Omental fat pad (tissue), 4 donors: Measurements from ENCODE around the gene LCLAT1. TPM values are rescaled to one million over a fixed set of nuclear protein-coding genes. Genes with fewer than 3 reads are reported as not detected.

Experiments used
- ATAC-seq: fragments of 150-250 bp; one replicate; pipeline ENCODE4 v1.9.1; 2016; ENCODE audit warnings: mild to moderate bottlenecking, moderate library complexity; ENCODE audit not compliant: low FRiP score
- DNase-seq: peaks from one replicate; pipeline ENCODE4 v3.0.0-alpha.2; 2019; ENCODE audit warnings: low spot score
- total RNA-seq, 4 donors: library from RNA; depleted of rRNA; stranded (reverse); fragments of >200 nt; gene quantifications; one replicate each; pipeline ENCODE4 v1.1.0, GENCODE V29; 2016
- TF ChIP-seq, protein P1 (sequence below), 3 donors: fragments of 450-650 bp; IDR thresholded peaks; one replicate each; pipeline ENCODE4 v1.5.1; 2016 to 2017; ENCODE audit warnings: antibody characterized with exemption in 3 of 3, mild to moderate bottlenecking in 3 of 3, moderate library complexity in 2 of 3

LCLAT1 gene
- total RNA-seq, 4 donors from 2014 or later, result 6.7 to 10.9 (median 8.7) TPM

DNA sequence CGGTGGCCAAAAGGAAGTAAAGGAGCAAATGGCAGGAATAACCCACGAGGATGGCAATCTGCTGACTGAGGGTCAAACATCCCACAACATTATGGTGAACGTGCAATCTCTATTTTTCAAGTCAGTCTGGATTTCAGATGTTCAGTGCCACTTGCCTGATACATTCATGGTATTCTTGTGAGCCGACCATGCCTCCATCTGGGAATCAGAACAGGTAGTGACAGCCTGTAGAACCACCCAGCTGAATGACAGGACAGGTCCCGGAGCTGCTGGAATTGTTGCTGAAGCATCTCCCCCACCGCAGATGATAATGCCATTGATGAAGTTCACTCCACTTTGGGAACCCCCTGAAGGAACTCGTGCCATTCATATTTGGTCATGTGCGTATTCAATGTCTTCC lies 237.0 kb downstream of the LCLAT1 start:
- TF ChIP-seq, protein P1, sequence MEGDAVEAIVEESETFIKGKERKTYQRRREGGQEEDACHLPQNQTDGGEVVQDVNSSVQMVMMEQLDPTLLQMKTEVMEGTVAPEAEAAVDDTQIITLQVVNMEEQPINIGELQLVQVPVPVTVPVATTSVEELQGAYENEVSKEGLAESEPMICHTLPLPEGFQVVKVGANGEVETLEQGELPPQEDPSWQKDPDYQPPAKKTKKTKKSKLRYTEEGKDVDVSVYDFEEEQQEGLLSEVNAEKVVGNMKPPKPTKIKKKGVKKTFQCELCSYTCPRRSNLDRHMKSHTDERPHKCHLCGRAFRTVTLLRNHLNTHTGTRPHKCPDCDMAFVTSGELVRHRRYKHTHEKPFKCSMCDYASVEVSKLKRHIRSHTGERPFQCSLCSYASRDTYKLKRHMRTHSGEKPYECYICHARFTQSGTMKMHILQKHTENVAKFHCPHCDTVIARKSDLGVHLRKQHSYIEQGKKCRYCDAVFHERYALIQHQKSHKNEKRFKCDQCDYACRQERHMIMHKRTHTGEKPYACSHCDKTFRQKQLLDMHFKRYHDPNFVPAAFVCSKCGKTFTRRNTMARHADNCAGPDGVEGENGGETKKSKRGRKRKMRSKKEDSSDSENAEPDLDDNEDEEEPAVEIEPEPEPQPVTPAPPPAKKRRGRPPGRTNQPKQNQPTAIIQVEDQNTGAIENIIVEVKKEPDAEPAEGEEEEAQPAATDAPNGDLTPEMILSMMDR (IDR thresholded peaks at IDR 0.05), result no peak
- ATAC-seq (no peak), DNase-seq (no peak)

DNA sequence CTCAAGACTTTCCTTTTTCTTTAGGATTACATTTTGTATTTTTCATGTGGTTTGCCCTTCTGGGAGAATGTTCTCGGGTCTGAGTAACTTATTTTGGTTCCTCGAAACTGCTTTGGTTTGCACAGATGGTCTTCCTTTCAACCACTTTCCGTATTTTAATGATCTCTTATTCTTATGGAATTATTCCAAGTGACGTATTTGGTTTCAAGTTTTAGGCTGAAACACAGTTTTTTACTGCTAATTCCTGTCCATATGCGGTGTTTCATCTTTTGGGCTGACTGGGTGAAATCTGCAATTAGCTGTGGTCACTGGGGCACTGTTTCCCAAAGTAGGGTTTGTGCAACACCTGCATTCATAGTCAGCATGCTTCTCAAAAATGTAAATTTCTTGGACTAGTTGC lies 237.5 kb downstream of the LCLAT1 start:
- ATAC-seq (no peak), DNase-seq (no peak)
- TF ChIP-seq, protein P1 (IDR thresholded peaks at IDR 0.05), result no peak

DNA sequence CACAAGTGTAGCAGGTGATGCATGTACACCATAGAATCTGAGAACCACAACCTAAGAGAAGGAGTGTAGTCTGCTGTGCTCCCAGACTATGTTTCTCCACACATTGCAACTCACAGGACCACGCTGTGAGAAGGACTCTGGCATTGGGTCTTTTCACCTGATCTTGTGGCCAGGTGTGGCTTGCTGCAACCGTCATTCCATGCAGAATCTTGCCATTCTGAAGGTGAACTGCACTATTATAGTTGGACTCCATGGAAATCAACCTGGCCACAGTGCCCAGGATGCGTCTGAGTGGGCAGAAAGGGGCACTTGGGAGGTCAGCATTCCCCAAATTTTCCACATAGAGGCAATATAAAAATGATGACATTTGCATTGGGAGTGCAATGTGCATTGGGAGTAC lies 237.9 kb downstream of the LCLAT1 start:
- DNase-seq, result no peak
- TF ChIP-seq, protein P1 (IDR thresholded peaks at IDR 0.05), result no peak
- no peak for ATAC-seq

DNA sequence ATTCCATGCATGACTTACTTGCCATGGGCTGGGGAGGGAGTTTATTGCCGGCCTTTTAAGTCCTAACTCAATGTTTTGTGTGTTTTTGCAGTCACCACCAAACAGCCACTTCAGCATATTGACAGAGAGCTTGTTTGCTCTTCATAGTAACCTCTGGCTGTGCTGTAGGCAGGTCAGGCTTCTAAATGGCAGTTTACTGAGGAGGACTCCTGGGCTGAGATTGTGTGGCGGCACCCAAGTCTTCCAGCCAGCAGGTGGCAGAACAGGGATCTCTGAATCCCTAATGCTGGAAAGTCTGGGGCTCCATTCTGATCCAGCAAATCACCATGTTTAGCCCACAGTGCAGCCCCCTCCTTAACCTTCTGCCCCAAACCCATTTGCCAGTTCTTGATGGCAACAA lies 239.0 kb downstream of the LCLAT1 start:
- DNase-seq, result no peak
- ATAC-seq, result no peak
- TF ChIP-seq, protein P1 (IDR thresholded peaks at IDR 0.05), result no peak

DNA sequence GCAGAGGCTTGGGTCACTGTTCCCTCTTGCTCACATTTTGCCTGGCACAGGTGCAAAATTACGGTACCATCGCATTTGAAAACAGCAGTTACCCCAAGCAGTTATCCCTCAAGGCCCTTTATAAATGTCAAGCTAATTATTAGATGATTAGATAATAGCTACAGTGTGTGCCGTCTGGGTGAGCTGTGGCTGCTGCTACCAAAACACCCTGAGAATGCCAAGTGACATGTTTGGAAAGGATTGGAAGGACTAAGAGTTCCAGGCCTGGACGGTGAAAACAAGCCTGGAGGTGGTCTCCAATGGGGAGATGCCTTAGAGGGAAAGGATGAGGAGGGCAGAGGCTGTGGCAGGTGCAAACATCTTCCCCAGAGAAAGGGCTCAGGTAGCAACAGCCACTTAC lies 239.6 kb downstream of the LCLAT1 start:
- no peak for ATAC-seq
- TF ChIP-seq, protein P1 (IDR thresholded peaks at IDR 0.05), result no peak
- DNase-seq, result no peak

DNA sequence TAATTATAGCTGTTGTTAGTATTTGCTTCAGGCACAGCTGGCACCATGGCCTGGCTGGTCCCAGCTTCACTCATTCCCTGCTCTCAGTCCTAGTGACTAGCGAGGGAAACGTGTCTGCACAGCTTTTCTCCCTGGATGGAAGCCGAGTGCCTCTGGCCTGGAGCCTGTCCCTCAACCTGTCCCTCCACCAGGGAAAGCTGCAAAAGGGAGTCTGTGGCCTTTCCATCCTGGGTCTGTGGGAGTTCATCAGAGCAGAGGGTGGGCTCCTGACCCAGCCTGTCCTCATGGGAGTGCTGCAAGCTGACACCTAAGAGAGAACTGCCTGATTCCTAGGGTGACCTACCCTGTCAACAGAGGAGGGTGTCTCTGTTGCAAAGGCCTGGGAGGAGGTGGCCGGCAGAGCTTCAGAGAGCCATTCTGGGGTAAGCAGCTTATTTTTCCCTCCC lies 241.9 kb downstream of the LCLAT1 start:
- no peak for DNase-seq
- TF ChIP-seq, protein P1 (IDR thresholded peaks at IDR 0.05), result no peak
- no peak for ATAC-seq

DNA sequence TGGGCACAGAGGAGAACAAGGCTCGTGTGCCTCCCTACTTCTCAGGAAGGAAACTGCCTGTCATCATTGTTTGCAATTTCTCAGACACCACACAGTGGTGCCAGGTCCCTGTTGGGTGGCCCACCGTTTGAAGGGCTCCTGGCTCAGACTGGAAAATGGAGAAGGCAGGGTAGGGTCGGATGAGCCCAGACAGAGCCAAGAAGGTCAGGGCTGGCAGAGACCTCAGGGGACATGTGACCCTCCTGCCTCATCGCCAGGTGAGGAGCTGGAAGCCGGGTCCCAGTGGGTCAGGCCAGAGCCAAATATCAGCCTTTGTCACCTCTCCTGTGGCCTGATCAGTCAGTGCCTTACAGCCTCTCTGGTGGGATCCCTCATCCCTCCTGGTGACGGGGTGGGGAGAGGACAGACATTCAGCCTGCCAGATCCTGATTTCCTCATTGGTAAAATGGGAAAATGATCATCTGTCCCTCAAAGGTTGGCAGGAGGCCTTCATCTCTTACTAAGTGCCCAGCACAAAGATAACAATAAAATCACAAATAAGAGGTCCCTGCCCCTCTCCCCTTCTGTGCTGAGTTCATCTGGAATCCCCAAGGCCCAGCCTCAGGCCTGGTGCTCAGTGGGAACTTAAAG lies 242.6 kb downstream of the LCLAT1 start:
- DNase-seq (no peak), ATAC-seq (no peak)
- TF ChIP-seq, protein P1 (IDR thresholded peaks at IDR 0.05), result no peak
